H1 (cell line): ENCODE results near the gene RNU7-1. TPM values are rescaled to one million over a fixed set of nuclear protein-coding genes. Genes with fewer than 3 reads are reported as not detected.

ENCODE experiments used
- SIN3A ChIP-seq, 2 experiments: IDR thresholded peaks in 1 of 2; conservative IDR thresholded peaks in 1 of 2; 2 replicates each; pipeline ENCODE4 v1.6.1; 2011 to 2012; ENCODE audit warnings: low read length in 2 of 2, improper control_type of control experiment in 1 of 2, low read depth in 1 of 2, mild to moderate bottlenecking in 1 of 2
- TAF1 ChIP-seq: IDR thresholded peaks from 2 replicates; pipeline ENCODE4 v1.6.1; 2011; ENCODE audit warnings: mild to moderate bottlenecking, low read depth, low read length
- polyA plus RNA-seq, 7 experiments: library from polyadenylated mRNA; depleted of rRNA in 3 of 7; stranded (reverse) in 5 of 7; unstranded in 2 of 7; fragments of >200 nt in 5 of 7; fragments of 200-250 nt in 2 of 7; gene quantifications; 1 replicate in 5 of 7; 2 replicates in 1 of 7; 4 replicates in 1 of 7; pipeline versions ENCODE4 v1.2.1 to v1.2.3, GENCODE V29; 2011 to 2013; ENCODE audit warnings: missing spikeins in 2 of 7, mixed read lengths in 2 of 7
- total RNA-seq: library from RNA; stranded (reverse); fragmentation: NEBNext Ultra II Directional; extraction: Animal tissue kit (Norgen Biotek cat#: 25700); gene quantifications from 2 replicates; pipeline ENCODE4 v1.2.1, GENCODE V29; 2021
- TF ChIP-seq, protein P1 (sequence below): fragments of 300-600 bp; sonication (generic); IDR thresholded peaks from 2 replicates; pipeline ENCODE4 v1.7.1; 2012; ENCODE audit warnings: low read length, moderate library complexity, mild to moderate bottlenecking, inconsistent platforms; ENCODE audit not compliant: insufficient replicate concordance

The RNU7-1 gene
- total and polyA plus RNA-seq, 2 of the 8 experiments (the other 6 are each of a cell fraction or from before 2014, with no cell fraction given): not detected

GRCh38 chr12:6941782-6942181, 1.8 kb upstream of the RNU7-1 start (continued):
- no peak for TF ChIP-seq TAF1
- TF ChIP-seq, protein P1, sequence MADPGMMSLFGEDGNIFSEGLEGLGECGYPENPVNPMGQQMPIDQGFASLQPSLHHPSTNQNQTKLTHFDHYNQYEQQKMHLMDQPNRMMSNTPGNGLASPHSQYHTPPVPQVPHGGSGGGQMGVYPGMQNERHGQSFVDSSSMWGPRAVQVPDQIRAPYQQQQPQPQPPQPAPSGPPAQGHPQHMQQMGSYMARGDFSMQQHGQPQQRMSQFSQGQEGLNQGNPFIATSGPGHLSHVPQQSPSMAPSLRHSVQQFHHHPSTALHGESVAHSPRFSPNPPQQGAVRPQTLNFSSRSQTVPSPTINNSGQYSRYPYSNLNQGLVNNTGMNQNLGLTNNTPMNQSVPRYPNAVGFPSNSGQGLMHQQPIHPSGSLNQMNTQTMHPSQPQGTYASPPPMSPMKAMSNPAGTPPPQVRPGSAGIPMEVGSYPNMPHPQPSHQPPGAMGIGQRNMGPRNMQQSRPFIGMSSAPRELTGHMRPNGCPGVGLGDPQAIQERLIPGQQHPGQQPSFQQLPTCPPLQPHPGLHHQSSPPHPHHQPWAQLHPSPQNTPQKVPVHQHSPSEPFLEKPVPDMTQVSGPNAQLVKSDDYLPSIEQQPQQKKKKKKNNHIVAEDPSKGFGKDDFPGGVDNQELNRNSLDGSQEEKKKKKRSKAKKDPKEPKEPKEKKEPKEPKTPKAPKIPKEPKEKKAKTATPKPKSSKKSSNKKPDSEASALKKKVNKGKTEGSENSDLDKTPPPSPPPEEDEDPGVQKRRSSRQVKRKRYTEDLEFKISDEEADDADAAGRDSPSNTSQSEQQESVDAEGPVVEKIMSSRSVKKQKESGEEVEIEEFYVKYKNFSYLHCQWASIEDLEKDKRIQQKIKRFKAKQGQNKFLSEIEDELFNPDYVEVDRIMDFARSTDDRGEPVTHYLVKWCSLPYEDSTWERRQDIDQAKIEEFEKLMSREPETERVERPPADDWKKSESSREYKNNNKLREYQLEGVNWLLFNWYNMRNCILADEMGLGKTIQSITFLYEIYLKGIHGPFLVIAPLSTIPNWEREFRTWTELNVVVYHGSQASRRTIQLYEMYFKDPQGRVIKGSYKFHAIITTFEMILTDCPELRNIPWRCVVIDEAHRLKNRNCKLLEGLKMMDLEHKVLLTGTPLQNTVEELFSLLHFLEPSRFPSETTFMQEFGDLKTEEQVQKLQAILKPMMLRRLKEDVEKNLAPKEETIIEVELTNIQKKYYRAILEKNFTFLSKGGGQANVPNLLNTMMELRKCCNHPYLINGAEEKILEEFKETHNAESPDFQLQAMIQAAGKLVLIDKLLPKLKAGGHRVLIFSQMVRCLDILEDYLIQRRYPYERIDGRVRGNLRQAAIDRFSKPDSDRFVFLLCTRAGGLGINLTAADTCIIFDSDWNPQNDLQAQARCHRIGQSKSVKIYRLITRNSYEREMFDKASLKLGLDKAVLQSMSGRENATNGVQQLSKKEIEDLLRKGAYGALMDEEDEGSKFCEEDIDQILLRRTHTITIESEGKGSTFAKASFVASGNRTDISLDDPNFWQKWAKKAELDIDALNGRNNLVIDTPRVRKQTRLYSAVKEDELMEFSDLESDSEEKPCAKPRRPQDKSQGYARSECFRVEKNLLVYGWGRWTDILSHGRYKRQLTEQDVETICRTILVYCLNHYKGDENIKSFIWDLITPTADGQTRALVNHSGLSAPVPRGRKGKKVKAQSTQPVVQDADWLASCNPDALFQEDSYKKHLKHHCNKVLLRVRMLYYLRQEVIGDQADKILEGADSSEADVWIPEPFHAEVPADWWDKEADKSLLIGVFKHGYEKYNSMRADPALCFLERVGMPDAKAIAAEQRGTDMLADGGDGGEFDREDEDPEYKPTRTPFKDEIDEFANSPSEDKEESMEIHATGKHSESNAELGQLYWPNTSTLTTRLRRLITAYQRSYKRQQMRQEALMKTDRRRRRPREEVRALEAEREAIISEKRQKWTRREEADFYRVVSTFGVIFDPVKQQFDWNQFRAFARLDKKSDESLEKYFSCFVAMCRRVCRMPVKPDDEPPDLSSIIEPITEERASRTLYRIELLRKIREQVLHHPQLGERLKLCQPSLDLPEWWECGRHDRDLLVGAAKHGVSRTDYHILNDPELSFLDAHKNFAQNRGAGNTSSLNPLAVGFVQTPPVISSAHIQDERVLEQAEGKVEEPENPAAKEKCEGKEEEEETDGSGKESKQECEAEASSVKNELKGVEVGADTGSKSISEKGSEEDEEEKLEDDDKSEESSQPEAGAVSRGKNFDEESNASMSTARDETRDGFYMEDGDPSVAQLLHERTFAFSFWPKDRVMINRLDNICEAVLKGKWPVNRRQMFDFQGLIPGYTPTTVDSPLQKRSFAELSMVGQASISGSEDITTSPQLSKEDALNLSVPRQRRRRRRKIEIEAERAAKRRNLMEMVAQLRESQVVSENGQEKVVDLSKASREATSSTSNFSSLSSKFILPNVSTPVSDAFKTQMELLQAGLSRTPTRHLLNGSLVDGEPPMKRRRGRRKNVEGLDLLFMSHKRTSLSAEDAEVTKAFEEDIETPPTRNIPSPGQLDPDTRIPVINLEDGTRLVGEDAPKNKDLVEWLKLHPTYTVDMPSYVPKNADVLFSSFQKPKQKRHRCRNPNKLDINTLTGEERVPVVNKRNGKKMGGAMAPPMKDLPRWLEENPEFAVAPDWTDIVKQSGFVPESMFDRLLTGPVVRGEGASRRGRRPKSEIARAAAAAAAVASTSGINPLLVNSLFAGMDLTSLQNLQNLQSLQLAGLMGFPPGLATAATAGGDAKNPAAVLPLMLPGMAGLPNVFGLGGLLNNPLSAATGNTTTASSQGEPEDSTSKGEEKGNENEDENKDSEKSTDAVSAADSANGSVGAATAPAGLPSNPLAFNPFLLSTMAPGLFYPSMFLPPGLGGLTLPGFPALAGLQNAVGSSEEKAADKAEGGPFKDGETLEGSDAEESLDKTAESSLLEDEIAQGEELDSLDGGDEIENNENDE: no peak
- TF ChIP-seq SIN3A (conservative IDR thresholded peaks at IDR 0.05 in 1 of 2, IDR thresholded peaks at IDR 0.05 in 1 of 2; ENCODE audit: low read depth in 1 of 2, low read length in 2 of 2): no peak
